Prostate gland (tissue), 2 donors: Measurements from ENCODE around the gene GAS6. TPM values are rescaled to one million over a fixed set of nuclear protein-coding genes. Genes with fewer than 3 reads are reported as not detected.

Experiments used
- DNase-seq: peaks from one replicate; pipeline ENCODE4 v3.0.0-alpha.2; 2019; ENCODE audit warnings: low spot score
- H3K27ac ChIP-seq, 2 donors: fragments of 200-600 bp; sonication (generic); 2 replicates each; pipeline ENCODE4 v1.5.1; 2017 to 2019
- H3K27me3 ChIP-seq: fragments of 200-600 bp; sonication (generic); replicated peaks from 2 replicates; pipeline ENCODE4 v1.5.1; 2019; ENCODE audit not compliant: insufficient read depth
- H3K36me3 ChIP-seq, 2 donors: fragments of 200-600 bp; sonication (generic); 1 replicate in 1 of 2; 2 replicates in 1 of 2; pipeline versions ENCODE4 v1.5.1 to v1.8.1; 2017 to 2019
- H3K4me1 ChIP-seq: fragments of 200-600 bp; sonication (generic); replicated peaks from 2 replicates; pipeline ENCODE4 v1.5.1; 2019
- H3K4me3 ChIP-seq, 2 donors: fragments of 200-600 bp; sonication (generic); 2 replicates each; pipeline ENCODE4 v1.5.1; 2017 to 2019
- H3K9me3 ChIP-seq: fragments of 200-600 bp; sonication (generic); 2 replicates; pipeline ENCODE4 v1.5.1; 2017
- CTCF ChIP-seq, 4 experiments: fragments of 200-600 bp in 2 of 4; fragments of 450-650 bp in 2 of 4; sonication (generic) in 2 of 4; IDR thresholded peaks; 1 replicate in 3 of 4; 2 replicates in 1 of 4; pipeline ENCODE4 v1.5.1; 2016 to 2019; ENCODE audit warnings: antibody characterized with exemption in 4 of 4, mild to moderate bottlenecking in 2 of 4, moderate library complexity in 2 of 4
- POLR2A ChIP-seq: fragments of 450-650 bp; IDR thresholded peaks from one replicate; pipeline ENCODE4 v1.6.1; 2016; ENCODE audit warnings: antibody characterized with exemption, mild to moderate bottlenecking
- POLR2AphosphoS5 ChIP-seq: sonication (generic); formaldehyde crosslinking; IDR thresholded peaks from one replicate; pipeline ENCODE4 v1.6.1; 2017; ENCODE audit warnings: antibody characterized with exemption
- WGBS: methylation state at CpG from one replicate; pipeline ENCODE4 v1.1.5; 2018; 5-methylcytosine and 5-hydroxymethylcytosine counted together
- intact Hi-C: fragments of 100-400 bp; cut with DNase I; formaldehyde crosslinking; loops from one replicate; pipeline ENCODE4 v1.14.2; 2022
- total RNA-seq, 2 donors: library from RNA; depleted of rRNA; stranded (reverse); fragments of >200 nt; gene quantifications; one replicate each; pipeline ENCODE4 v1.1.0, GENCODE V29; 2016

The GAS6 gene
- total RNA-seq, 2 donors from 2014 or later = 116 to 432 TPM

DNA sequence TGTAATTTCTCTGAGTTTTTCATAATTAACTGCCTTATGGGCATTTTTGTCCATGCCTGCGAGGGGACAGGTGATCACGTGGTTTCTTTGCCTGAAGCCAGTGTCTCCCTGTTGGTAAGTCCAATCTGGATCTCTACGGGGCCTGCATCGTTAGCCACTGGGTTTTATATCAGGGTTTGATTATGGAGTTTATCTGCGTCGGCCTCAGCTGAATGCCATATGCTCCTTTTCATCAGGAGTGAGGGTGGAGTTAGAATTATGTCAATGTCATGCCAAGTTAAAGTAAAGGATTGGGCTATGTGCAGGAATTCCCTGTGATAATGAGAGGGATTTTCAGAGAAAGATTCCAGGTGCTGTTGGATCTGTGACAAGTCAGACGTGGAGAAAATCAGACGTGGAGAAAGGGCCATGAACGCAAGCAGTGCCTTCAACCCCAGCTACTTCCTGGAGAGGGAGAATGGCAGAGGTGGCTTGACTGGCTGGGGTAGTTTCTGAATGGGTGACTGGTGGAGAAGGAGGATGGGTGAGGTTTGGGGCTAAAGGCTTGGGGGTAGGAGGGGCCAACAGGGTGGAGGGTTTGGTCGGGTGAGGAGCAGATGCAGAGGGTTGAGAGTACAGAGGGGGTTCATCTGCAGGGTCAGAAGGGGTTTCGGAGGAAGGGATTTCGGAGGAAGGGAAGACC, 80.5 kb downstream of the GAS6 start:
- no peaks in the 10 kb centered on the region for H3K36me3 ChIP-seq
- TF ChIP-seq CTCF (IDR thresholded peaks at IDR 0.05) (no peak), POLR2A (no peak), POLR2AphosphoS5 (no peak)
- no peak overlapping the region for H3K4me3 ChIP-seq
- 70% methylated on average over 12 of the region's 12 CpGs for WGBS
- no peaks in the 10 kb centered on the region for H3K4me1 ChIP-seq
- intact Hi-C loops = no loop called here
- H3K9me3 ChIP-seq = no peaks in the 10 kb centered on the region
- no peak overlapping the region for H3K27ac ChIP-seq
- DNase-seq = no peak
- peaks cover 2% of the 10 kb centered on the region for H3K27me3 ChIP-seq

DNA sequence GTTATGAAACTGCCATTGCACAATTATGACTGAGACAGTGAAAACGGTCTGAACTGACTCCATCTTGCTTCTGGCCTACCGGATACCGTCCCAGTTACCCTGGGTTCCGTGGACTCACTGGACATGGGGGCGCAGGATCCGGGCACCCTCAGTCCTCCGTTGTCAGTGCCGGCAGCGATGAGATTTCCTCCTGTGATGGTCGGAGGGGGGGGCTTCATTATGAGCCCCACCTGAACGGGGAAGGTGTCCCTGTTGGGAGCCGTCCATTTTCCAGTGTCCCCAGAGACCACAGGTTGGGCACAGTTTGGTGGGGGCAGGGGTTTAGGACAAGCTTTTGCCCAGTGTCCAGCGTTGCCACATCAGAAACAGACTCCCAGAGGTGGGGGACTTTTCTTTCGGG, 81.4 kb downstream of the GAS6 start:
- DNase-seq = no peak

GRCh38 chr13:113781571-113781970, 82.3 kb downstream of the GAS6 start:
- peaks cover 8% of the 10 kb centered on the region for H3K27me3 ChIP-seq
- TF ChIP-seq POLR2AphosphoS5 (no peak), POLR2A (no peak), CTCF (IDR thresholded peaks at IDR 0.05) (no peak)
- H3K9me3 ChIP-seq = no peaks in the 10 kb centered on the region
- H3K4me1 ChIP-seq = no peaks in the 10 kb centered on the region
- no peak overlapping the region for H3K4me3 ChIP-seq
- H3K36me3 ChIP-seq = no peaks in the 10 kb centered on the region
- no peak overlapping the region for H3K27ac ChIP-seq
- intact Hi-C loops = no loop called here
- DNase-seq = no peak
- WGBS = 40% methylated on average over 2 of the region's 2 CpGs

More for the DNA sequence above, 81.4 kb downstream of the GAS6 start:
- intact Hi-C loops = no loop called here
- Histone ChIP-seq H3K27ac (no peak overlapping the region), H3K9me3 (no peaks in the 10 kb centered on the region), H3K36me3 (no peaks in the 10 kb centered on the region), H3K4me3 (no peak overlapping the region), H3K27me3 (peaks cover 5% of the 10 kb centered on the region), H3K4me1 (no peaks in the 10 kb centered on the region)
- no peak for TF ChIP-seq POLR2AphosphoS5
- no peak for TF ChIP-seq CTCF (IDR thresholded peaks at IDR 0.05)
- no peak for TF ChIP-seq POLR2A
- WGBS = 78% methylated on average over 14 of the region's 14 CpGs

DNA sequence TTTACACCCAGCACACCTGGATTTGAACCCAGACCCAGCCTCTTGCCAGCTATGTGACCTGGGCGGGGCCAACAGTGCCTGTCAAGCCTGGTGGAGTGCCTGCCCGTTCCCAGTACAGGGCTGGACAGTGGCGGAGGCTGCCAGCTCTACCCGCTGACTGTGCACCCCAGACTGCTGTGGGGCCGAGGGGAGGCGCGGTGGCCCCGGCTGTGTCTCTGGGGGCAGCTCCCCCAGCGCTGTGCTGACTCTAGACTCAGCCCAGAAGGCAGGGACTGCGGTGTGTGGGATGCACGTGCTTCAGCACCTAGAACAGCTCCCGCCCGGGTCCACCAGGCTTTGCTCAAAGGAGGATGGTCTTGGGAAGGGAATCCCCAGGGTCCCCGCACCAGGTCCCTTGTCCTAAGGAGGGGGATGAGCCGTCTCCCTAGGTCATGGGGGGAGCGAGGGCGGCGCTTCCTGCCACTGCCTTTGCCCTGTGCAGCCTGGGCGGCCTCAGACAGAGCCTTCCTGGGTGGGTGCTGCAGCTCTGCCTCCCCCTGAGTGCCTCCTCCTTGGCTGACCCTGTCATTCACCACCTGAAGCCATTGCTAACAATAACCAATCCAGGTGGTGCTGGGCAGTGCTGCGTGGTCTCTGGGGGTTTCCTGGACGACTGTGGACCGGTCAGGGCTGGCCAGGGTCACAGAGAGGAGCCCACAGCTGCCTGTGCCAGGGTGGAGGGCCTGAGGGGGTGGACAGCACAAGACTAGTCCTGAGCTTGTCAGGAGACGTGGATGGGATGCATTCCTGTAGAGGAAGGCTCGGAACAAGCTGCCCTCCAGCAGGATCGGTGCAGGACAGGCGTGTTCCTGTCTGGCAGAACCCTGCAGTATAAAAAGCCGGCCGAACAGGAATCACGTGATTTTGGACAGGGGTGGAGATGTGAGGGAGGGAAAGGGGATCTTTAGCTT, 86.3 kb downstream of the GAS6 start:
- H3K9me3 ChIP-seq = no peaks in the 10 kb centered on the region
- no peak for DNase-seq
- H3K36me3 ChIP-seq = no peaks in the 10 kb centered on the region
- no peak overlapping the region for H3K27ac ChIP-seq
- H3K27me3 ChIP-seq = peaks cover 6% of the 10 kb centered on the region
- no peak for TF ChIP-seq POLR2AphosphoS5
- no peak for TF ChIP-seq CTCF (IDR thresholded peaks at IDR 0.05)
- no peak for TF ChIP-seq POLR2A
- no peak overlapping the region for H3K4me3 ChIP-seq
- 34% methylated on average over 29 of the region's 29 CpGs for WGBS
- no peaks in the 10 kb centered on the region for H3K4me1 ChIP-seq
- intact Hi-C loops = no loop called here
